B cell (primary cell): ENCODE data around the gene TARP.
"Not testable (repeated sequence)": the region's sequence is repeated elsewhere in the genome, so short reads cannot be mapped to it uniquely, and the experiment has no call there.

Experiments used
- EZH2 ChIP-seq: IDR thresholded peaks from 2 replicates; pipeline ENCODE4 v1.6.1; 2012; ENCODE audit warnings: borderline replicate concordance, low read depth, mild to moderate bottlenecking, moderate library complexity, low read length; ENCODE audit not compliant: insufficient read depth, poor library complexity, severe bottlenecking
- TF ChIP-seq, protein P1 (sequence below): fragments of 200-600 bp; IDR thresholded peaks from one replicate; pipeline ENCODE4 v1.8.0; 2022; ENCODE audit warnings: antibody characterized with exemption, mild to moderate bottlenecking

GRCh38 chr7:38265958-38266357 lies 7.5 kb downstream of the TARP start:
- TF ChIP-seq, protein P1, sequence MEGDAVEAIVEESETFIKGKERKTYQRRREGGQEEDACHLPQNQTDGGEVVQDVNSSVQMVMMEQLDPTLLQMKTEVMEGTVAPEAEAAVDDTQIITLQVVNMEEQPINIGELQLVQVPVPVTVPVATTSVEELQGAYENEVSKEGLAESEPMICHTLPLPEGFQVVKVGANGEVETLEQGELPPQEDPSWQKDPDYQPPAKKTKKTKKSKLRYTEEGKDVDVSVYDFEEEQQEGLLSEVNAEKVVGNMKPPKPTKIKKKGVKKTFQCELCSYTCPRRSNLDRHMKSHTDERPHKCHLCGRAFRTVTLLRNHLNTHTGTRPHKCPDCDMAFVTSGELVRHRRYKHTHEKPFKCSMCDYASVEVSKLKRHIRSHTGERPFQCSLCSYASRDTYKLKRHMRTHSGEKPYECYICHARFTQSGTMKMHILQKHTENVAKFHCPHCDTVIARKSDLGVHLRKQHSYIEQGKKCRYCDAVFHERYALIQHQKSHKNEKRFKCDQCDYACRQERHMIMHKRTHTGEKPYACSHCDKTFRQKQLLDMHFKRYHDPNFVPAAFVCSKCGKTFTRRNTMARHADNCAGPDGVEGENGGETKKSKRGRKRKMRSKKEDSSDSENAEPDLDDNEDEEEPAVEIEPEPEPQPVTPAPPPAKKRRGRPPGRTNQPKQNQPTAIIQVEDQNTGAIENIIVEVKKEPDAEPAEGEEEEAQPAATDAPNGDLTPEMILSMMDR: not testable (repeated sequence)
- not testable (repeated sequence) for TF ChIP-seq EZH2
